ENCODE data around the gene PGS1. TPM values are rescaled to one million over a fixed set of nuclear protein-coding genes. Genes with fewer than 3 reads are reported as not detected.

The PGS1 gene
- total RNA-seq, 1 donor from 2014 or later: 19.8 TPM

- no peak for DNase-seq (ENCODE audit: low read depth in 2 of 2)
Measured at GRCh38 chr17:78469443-78469842, 91.0 kb downstream of the PGS1 start.

DNA sequence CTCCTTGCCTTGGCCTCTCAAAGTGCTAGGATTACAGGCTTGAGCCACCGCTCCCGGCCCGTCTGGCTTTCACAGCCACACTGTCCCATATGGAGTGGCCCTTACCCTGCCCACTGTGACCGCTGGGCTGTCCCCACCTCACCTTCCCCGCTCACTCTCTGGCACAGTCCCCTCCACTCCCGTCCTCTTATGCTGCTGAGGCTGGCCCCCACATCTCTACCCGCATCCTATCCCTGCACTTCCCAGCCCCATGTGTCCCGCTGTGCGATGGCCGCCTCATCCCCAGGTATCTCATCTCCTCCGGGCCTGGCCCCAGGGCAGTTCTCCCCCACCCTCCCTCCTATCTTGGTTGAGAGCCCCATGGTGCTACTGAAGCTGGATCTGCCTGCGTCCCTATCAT is 93.2 kb downstream of the PGS1 start:
- no peak for DNase-seq (ENCODE audit: low read depth in 2 of 2)

DNA sequence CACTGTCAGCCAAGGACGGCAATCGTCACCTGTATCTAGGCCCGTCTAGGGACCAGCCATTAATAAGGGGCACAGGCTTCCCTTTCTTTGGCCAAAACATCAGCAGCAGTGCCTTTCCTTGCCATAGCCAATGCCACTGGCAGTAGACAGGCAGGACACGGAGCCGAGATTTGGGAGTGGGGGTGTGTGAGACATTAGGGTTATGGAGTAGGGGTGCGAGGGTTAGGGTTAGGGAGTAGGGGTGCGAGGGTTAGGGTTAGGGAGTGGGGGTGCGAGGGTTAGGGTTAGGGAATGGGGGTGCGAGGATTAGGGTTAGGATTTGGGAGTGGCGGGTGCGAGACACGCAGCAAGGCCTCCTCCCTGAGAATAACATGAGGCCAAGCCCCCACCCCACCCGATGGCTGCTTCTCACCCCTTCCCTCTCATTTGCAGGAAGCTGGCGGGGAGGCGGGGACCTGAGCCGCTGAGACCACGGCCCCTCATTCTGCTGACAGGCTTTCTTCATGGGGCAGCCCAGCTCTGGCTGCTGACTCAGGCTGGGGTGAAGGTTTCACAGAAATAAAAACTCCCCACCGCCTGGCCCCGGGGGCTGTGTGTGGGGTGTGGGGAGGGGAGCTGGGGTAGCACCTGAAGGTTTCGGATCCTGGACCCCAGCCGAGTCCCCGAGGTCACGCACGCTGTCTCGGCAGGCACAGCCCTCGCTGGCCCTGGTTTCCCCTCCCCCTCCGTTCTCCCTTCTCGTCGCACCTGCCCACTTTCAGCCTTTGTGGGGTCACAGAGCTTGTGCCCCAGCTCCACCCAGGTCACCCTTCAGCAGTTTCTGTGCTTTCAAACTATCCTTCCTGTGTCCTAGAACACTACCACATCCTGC is 93.8 kb downstream of the PGS1 start:
- no peak for DNase-seq (ENCODE audit: low read depth in 2 of 2)

DNA sequence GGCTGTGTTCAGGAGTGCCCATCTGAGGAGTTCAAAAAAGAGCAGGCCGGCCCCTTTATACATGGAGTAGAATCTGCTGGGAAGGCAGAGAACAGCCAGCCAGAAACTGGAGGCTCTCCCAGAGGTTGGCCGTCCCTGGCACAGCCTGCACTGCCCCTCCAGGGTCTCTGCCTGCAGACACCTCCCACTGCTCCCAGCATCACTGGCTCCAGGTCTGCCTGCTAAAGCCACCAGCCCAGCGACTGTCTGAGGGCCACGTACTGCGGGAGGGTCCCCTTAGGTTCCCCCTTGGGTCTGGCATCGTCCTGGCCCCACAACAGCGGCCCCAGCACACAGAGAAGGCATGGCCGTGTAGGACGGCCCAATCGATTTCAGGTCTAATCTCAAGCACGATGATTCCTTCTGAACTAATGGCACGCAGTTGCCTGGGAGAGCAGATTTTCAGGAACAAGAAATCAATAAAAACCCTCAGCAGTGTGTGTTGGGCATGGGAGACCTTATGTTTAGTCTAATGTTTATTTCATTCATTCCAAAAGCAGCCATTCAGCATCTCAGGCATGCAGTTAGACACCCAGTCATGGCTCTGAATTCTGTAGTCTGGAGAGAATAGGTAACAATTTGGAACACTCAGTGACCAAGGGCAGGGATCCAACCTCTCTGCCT is 95.6 kb downstream of the PGS1 start:
- no peak for DNase-seq (ENCODE audit: low read depth in 2 of 2)

Other genes starting within 250 kb of the PGS1 start
- gene TMC6, start 249.9 kb upstream of the PGS1 start, total RNA-seq: 23.1 and 35.7 TPM in 2 replicates
- gene TMC8, start 247.9 kb upstream of the PGS1 start, total RNA-seq: 0.13 and 0.25 TPM in 2 replicates
- not detected in 2 replicates for gene C17orf99, start 232.3 kb upstream of the PGS1 start, total RNA-seq
- 25.2 and 45.1 TPM in 2 replicates for gene SYNGR2, start 210.1 kb upstream of the PGS1 start, total RNA-seq
- gene TK1, start 191.6 kb upstream of the PGS1 start, total RNA-seq: 79.3 and 147 TPM in 2 replicates
- 47.2 and 74.5 TPM in 2 replicates for gene AFMID, start 191.3 kb upstream of the PGS1 start, total RNA-seq
- gene BIRC5, start 164.4 kb upstream of the PGS1 start, total RNA-seq: 29.3 and 81.4 TPM in 2 replicates
- under 0.01 and 0.51 TPM in 2 replicates for gene TMEM235, start 147.0 kb upstream of the PGS1 start, total RNA-seq
- gene SOCS3, start 18.6 kb upstream of the PGS1 start, total RNA-seq: 35.8 and 58.2 TPM in 2 replicates
- under 0.01 TPM in 2 replicates for gene DNAH17, start 198.7 kb downstream of the PGS1 start, total RNA-seq